ENCODE measurements around the gene COLQ.

The COLQ gene

DNA sequence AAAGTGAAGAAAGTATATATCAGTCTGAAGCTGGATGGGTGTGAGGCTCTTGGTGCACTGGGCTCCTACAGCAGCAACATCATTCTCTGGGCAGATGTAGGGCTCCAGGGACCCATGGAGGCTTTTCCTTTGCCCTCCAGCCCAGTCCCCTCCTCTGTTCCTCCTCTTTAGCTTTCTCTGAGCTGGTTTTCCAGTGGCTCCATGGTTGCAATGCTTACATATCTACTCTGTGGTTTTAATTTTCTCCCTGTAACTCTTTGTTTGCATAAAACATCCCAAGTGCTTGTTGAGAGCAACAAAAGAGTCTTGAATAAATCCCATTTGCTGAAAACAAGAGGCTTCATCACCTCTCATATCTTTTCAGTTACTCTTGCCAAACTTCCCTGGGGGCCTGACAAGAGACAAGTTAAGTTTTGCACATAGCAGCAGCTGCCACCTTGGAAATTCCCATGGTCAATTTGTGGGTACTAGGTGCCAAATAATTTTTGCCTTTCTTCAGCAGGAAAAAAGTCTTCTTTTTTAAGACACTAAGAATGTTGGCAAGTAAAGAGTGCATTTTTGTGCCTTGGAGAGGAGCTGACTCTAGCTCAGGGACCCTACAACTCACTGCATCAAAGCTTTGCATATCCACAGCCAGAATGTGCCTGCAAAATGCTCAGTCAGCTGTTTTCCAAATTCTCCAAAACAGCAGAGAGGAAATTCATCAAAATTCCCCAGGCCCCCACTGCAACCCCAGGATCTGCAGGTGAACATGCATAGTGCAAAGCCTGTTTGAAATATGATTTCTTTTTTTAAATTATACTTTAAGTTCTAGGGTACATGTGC, 41.9 kb downstream of the COLQ start:
- no peak for ATAC-seq
- no peak for TF ChIP-seq ZNF70 (CRISPR knock-in tag; IDR thresholded peaks at IDR 0.05)
- TF ChIP-seq, protein P1, sequence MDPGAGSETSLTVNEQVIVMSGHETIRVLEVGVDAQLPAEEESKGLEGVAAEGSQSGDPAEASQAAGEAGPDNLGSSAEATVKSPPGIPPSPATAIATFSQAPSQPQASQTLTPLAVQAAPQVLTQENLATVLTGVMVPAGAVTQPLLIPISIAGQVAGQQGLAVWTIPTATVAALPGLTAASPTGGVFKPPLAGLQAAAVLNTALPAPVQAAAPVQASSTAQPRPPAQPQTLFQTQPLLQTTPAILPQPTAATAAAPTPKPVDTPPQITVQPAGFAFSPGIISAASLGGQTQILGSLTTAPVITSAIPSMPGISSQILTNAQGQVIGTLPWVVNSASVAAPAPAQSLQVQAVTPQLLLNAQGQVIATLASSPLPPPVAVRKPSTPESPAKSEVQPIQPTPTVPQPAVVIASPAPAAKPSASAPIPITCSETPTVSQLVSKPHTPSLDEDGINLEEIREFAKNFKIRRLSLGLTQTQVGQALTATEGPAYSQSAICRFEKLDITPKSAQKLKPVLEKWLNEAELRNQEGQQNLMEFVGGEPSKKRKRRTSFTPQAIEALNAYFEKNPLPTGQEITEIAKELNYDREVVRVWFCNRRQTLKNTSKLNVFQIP (CRISPR knock-in tag; IDR thresholded peaks at IDR 0.05; ENCODE audit: borderline replicate concordance, low read depth): no peak
- TF ChIP-seq TSHZ2 (CRISPR knock-in tag; IDR thresholded peaks at IDR 0.05): no peak
- no peak for TF ChIP-seq CREB5 (CRISPR knock-in tag; IDR thresholded peaks at IDR 0.05; ENCODE audit: low read depth)
- TF ChIP-seq BACH2 (CRISPR knock-in tag; IDR thresholded peaks at IDR 0.05; ENCODE audit: borderline replicate concordance): no peak
- no peak for TF ChIP-seq ZFP30 (CRISPR knock-in tag; IDR thresholded peaks at IDR 0.05)
- no peak for TF ChIP-seq PATZ1 (CRISPR knock-in tag; IDR thresholded peaks at IDR 0.05; ENCODE audit: borderline replicate concordance)
- TF ChIP-seq TCF4 (CRISPR knock-in tag; IDR thresholded peaks at IDR 0.05; ENCODE audit: borderline replicate concordance): no peak
- no peak for TF ChIP-seq ZNF565 (CRISPR knock-in tag; conservative IDR thresholded peaks at IDR 0.05; ENCODE audit: low read depth)
- no peak for TF ChIP-seq ESRRG (CRISPR knock-in tag; IDR thresholded peaks at IDR 0.05)
- no peak for TF ChIP-seq ZFP3 (CRISPR knock-in tag; IDR thresholded peaks at IDR 0.05)
- TF ChIP-seq RARB (CRISPR knock-in tag; IDR thresholded peaks at IDR 0.05): no peak
- no peak for TF ChIP-seq PPARA (CRISPR knock-in tag; IDR thresholded peaks at IDR 0.05; ENCODE audit: borderline replicate concordance)
- TF ChIP-seq ZNF8 (CRISPR knock-in tag; IDR thresholded peaks at IDR 0.05): no peak
- no peak for TF ChIP-seq SNAI2 (CRISPR knock-in tag; IDR thresholded peaks at IDR 0.05)
- no peak for TF ChIP-seq TOX (CRISPR knock-in tag; IDR thresholded peaks at IDR 0.05; ENCODE audit: borderline replicate concordance)

GRCh38 chr3:15478640-15478979, 42.9 kb downstream of the COLQ start:
- TF ChIP-seq RARB (CRISPR knock-in tag; IDR thresholded peaks at IDR 0.05) (no peak), ZFP30 (CRISPR knock-in tag; IDR thresholded peaks at IDR 0.05) (no peak), TSHZ2 (CRISPR knock-in tag; IDR thresholded peaks at IDR 0.05) (no peak), ZNF70 (CRISPR knock-in tag; IDR thresholded peaks at IDR 0.05) (no peak), SNAI2 (CRISPR knock-in tag; IDR thresholded peaks at IDR 0.05) (no peak), TCF4 (CRISPR knock-in tag; IDR thresholded peaks at IDR 0.05; ENCODE audit: borderline replicate concordance) (no peak), CSDC2 (CRISPR knock-in tag; IDR thresholded peaks at IDR 0.05) (no peak), ZFP3 (CRISPR knock-in tag; IDR thresholded peaks at IDR 0.05) (no peak), PPARA (CRISPR knock-in tag; IDR thresholded peaks at IDR 0.05; ENCODE audit: borderline replicate concordance) (no peak), ZNF8 (CRISPR knock-in tag; IDR thresholded peaks at IDR 0.05) (no peak), BACH2 (CRISPR knock-in tag; IDR thresholded peaks at IDR 0.05; ENCODE audit: borderline replicate concordance) (no peak), ZNF565 (CRISPR knock-in tag; conservative IDR thresholded peaks at IDR 0.05; ENCODE audit: low read depth) (no peak), ESRRG (CRISPR knock-in tag; IDR thresholded peaks at IDR 0.05) (no peak), ISL1 (CRISPR knock-in tag; IDR thresholded peaks at IDR 0.05) (no peak)
- TF ChIP-seq, protein P2, sequence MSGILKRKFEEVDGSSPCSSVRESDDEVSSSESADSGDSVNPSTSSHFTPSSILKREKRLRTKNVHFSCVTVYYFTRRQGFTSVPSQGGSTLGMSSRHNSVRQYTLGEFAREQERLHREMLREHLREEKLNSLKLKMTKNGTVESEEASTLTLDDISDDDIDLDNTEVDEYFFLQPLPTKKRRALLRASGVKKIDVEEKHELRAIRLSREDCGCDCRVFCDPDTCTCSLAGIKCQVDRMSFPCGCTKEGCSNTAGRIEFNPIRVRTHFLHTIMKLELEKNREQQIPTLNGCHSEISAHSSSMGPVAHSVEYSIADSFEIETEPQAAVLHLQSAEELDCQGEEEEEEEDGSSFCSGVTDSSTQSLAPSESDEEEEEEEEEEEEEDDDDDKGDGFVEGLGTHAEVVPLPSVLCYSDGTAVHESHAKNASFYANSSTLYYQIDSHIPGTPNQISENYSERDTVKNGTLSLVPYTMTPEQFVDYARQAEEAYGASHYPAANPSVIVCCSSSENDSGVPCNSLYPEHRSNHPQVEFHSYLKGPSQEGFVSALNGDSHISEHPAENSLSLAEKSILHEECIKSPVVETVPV (CRISPR knock-in tag; IDR thresholded peaks at IDR 0.05): no peak
- no peak for ATAC-seq
